Rectal smooth muscle tissue (tissue), 1 donor: ENCODE data around the gene NTM.

ENCODE experiments used
- H3K27ac ChIP-seq: one replicate; pipeline ENCODE4 v1.7.0; 2013; ENCODE audit warnings: low read depth, low read length, inconsistent platforms
- H3K27me3 ChIP-seq: one replicate; pipeline ENCODE4 v1.7.0; 2013; ENCODE audit warnings: low read length; ENCODE audit not compliant: control insufficient read depth, insufficient read depth
- H3K36me3 ChIP-seq: one replicate; pipeline ENCODE4 v1.7.0; 2013; ENCODE audit warnings: low read length; ENCODE audit not compliant: control insufficient read depth, insufficient read depth
- H3K4me1 ChIP-seq: one replicate; pipeline ENCODE4 v1.7.0; 2013; ENCODE audit warnings: low read length; ENCODE audit not compliant: control insufficient read depth, insufficient read depth
- H3K4me3 ChIP-seq: one replicate; pipeline ENCODE4 v1.7.0; 2013; ENCODE audit warnings: low read length
- H3K9ac ChIP-seq: one replicate; pipeline ENCODE4 v1.7.0; 2013; ENCODE audit warnings: low read length

Gene NTM

DNA sequence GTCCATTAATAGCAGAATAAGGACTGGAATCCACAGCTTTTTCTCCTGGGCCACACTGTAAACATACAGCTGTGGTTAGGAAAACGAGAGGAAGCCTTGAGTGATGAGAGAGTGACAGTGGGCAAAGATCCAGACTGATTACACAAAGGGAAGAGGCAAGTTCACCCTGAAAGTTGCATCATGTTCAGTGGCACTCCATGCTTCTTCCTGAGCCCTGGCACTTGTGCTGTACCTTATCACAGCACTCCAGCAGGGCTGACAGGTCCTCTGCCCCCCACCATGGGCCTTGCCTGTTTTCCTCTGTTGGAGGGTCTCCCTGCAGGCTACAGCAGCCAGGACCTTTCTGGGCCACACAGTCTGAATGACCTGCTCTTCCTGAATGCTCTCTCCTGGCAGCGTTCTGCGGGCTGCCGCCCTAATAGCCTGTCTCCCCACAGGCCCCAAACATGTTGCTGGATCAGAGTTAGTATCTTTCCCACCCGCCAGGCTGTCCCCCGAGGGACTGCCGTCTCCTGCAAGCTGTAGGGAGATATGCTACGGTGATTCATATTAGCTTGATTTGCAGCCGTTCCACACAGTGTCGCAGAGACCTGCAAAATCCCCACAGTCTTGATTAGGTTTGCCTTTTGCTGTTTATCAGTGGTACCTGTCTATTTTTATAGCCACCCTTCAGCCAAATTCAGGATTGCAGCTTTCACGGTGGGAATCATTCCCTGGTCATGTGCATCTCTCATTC, 60.2 kb downstream of the NTM start:
- H3K27ac ChIP-seq: no peak overlapping the region
- H3K27me3 ChIP-seq: no peaks in the 10 kb centered on the region
- H3K4me3 ChIP-seq: no peak overlapping the region
- no peaks in the 10 kb centered on the region for H3K4me1 ChIP-seq
- no peak overlapping the region for H3K9ac ChIP-seq
- no peaks in the 10 kb centered on the region for H3K36me3 ChIP-seq

DNA sequence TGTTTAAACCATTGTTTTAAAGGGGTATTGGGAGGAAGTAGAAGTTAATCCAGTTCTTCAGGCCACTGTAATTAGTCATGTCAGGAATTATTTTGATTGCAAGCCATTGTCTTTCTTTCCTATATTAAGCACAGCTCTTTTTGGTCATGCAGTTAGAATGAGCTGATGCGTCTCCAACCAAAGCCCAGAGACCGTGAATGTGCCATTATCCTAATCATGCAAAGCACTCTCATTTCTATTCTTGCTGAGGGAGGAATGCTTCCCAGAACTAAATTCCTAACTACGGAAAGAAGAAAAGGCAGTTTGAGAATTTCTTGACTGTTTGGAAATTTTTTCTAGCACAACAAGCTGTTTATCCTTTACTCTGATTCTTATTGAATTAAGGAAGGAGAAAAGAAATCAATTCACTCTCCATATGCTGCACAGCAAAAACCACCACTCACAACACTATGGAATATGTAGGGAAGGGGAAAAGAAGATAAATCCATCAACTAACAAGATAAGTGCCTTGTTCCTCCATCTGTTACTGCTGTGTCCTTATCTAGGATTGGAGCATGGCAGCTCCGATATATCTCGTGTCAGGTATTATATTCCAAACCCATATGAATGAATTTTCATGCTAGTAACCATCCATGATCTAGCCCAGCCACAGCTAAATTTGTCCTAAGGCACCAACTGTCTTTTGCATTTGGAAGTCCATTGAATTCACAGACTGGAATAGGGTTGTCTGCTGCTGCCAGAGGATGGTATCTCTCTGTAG, 70.8 kb downstream of the NTM start:
- no peak overlapping the region for H3K4me3 ChIP-seq
- H3K9ac ChIP-seq: no peak overlapping the region
- H3K4me1 ChIP-seq: no peaks in the 10 kb centered on the region
- H3K27ac ChIP-seq: no peak overlapping the region
- no peaks in the 10 kb centered on the region for H3K36me3 ChIP-seq
- H3K27me3 ChIP-seq: no peaks in the 10 kb centered on the region

DNA sequence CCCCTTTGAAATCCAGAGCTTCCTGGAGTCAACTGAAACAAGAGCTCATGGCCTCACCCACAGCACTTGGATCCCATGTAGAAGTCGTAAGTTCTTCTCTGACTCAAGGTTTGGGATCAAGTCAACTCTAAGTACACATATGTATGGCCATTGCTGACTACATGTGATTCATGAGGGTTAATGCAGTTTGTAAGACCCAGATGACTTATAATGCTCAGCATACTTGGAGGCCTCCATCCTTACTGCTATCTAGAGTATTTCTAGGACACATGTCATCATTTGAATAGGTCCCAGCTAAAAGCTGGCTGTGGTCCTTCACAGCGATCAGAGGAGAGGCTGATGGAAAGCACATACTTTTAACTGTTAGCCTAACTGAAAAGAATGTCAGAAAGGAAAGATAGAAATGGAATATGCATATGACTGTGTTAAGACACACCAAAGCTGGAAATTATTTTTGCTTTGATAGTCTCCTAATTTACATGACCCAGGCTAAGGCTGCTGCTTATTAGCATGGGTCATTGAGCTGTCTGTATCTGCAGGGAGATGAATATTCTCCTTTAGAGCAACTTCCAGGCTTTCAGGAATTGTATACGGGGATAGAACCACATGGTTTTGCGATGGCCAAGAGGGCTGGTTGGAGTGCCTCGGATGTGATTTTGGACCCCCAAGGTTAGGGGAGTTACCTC, 76.3 kb downstream of the NTM start:
- no peak overlapping the region for H3K4me3 ChIP-seq
- H3K36me3 ChIP-seq: no peaks in the 10 kb centered on the region
- no peaks in the 10 kb centered on the region for H3K4me1 ChIP-seq
- no peaks in the 10 kb centered on the region for H3K27me3 ChIP-seq
- H3K27ac ChIP-seq: no peak overlapping the region
- H3K9ac ChIP-seq: no peak overlapping the region

DNA sequence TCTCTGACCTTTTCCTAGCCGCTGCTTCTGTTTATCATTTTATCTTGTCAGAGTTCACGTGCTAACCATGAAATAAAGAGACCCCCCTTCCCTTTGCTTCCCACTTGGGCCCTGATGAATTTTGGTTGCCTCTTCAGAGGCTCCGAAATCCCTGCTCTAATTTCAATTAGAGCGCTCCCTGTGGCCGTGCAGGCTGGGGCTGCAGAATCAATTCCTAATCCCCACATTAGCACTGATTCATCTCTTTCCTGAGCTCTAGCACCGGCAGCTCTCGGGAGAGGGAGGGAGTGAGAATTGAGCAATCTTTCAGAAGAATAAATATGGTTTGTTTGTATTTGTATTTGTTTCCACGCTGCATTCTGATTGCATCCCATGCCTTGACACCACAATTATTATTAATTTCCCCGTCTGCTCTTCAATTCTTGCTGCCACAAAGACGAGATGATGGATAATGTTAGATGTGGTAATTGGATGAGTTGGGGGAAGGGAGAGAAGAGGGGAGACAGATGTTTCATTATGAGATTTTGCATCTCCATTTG, 76.9 kb downstream of the NTM start:
- no peak overlapping the region for H3K4me3 ChIP-seq
- no peaks in the 10 kb centered on the region for H3K36me3 ChIP-seq
- H3K9ac ChIP-seq: no peak overlapping the region
- no peaks in the 10 kb centered on the region for H3K4me1 ChIP-seq
- no peak overlapping the region for H3K27ac ChIP-seq
- no peaks in the 10 kb centered on the region for H3K27me3 ChIP-seq

GRCh38 chr11:131447898-131448297, 77.5 kb downstream of the NTM start:
- Histone ChIP-seq H3K27me3 (no peaks in the 10 kb centered on the region), H3K9ac (no peak overlapping the region), H3K4me3 (no peak overlapping the region), H3K36me3 (no peaks in the 10 kb centered on the region), H3K27ac (no peak overlapping the region), H3K4me1 (no peaks in the 10 kb centered on the region)

DNA sequence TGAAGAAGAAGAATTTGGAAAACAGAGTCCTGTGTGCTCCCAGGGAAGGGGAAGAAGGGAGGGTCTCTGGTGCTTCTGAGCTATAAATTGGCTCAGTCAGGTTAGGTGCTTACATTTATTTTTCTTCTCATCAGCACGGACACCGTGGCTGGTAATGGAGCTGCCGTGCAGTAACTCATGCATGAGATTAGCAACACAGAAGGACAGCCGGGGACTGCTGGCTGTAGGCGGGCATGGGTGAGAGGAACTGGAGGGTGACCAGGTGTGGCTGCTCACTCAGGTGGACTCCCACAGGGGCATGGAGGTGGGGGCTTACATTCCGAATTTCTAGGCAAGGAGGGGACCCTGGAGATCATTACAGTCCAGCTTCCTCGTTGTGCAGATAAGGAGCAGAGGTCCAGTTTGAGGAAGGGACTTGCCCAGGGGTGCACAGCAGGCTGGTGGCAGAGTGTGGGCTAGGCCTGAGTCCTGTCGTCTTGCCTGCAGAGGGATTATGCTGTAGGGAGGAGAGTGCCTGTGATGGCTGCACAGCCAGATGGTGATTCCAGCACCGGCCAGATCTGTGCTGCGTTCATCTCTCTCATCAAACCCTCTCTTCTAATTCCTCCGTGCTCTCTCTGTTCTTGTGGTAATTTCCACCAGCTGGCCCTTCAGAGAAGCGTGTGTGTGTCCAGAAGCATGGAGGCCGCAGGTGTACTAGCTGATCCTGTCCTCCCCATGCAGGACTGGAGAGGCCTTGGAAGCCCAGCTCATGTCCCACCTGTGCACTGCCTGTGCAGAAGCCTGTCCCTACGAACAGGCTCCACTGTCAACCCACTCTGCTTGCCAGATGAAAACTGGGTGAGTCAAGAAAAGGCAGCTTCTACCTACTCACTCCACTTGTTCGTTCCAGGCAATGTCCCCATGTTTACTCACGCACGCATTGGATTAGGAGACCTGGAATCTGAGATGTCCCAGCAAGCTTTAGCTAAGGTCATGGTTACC, 78.9 kb downstream of the NTM start:
- Histone ChIP-seq H3K9ac (no peak overlapping the region), H3K27me3 (no peaks in the 10 kb centered on the region), H3K27ac (no peak overlapping the region), H3K36me3 (no peaks in the 10 kb centered on the region), H3K4me3 (no peak overlapping the region), H3K4me1 (no peaks in the 10 kb centered on the region)

DNA sequence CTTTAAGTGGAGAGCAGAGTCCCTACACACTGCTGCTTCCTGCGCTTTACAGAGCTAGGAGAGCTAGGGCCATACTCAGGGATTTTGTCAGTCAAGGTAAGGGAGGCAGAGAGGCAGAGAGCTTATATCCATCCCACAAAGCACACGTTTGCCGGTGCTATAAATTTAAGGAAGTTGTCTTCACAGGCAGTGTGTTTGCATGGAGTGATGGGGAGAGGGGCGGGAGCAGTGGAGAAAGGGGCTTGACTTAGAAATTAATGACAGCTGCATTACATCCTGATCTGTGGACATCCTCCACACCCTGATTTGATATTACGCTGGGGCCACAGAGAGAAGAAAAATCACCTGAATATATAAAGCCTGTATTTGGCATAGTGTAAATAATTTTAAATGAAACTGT, 84.1 kb downstream of the NTM start:
- Histone ChIP-seq H3K9ac (no peak overlapping the region), H3K4me1 (no peaks in the 10 kb centered on the region), H3K36me3 (no peaks in the 10 kb centered on the region), H3K27me3 (no peaks in the 10 kb centered on the region), H3K4me3 (no peak overlapping the region), H3K27ac (no peak overlapping the region)

GRCh38 chr11:131454989-131455388, 84.6 kb downstream of the NTM start:
- no peaks in the 10 kb centered on the region for H3K27me3 ChIP-seq
- no peak overlapping the region for H3K4me3 ChIP-seq
- no peak overlapping the region for H3K9ac ChIP-seq
- no peaks in the 10 kb centered on the region for H3K36me3 ChIP-seq
- H3K27ac ChIP-seq: no peak overlapping the region
- no peaks in the 10 kb centered on the region for H3K4me1 ChIP-seq

DNA sequence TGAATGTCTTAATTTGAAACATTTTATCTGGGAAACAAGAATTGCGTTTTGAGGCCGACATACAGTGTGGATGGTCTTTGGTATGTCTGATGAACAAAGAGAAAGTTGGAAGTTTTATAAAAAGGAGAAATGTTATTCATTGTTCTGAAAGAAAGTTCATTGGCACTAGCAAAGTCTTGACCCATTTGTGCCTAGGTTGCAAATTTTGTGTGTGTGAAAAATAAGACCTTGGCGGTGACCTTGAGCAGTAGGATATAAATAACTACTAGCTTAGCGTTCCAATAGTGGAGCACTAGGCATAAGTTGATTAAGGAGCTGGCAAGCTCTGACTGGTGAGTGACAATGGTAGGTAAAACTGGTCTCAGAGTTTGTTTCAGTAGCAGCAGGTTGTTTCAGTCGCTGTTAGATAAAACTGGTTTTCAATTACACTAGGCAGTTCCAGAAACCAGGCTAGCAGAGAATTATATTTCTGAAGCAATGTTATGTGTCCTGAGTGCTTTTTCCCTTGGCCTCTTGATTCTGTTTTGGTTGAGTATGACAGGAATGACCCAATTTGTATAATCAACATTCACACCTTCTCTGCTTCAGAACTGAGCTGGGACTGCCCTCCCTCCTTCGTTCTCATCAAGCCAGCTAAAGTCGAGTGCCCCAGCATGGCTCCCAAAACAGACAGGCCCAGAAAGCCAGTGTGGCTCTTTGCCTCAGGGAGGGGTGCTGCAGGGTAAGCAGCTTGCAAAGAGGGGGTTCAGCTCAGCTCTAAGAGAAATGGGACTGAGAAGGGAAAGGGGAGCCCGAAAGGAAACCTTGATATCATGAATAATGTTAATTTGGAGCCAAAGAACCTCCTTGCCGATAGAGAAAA, 85.7 kb downstream of the NTM start:
- Histone ChIP-seq H3K27ac (no peak overlapping the region), H3K4me3 (no peak overlapping the region)

GRCh38 chr11:131457163-131457562, 86.7 kb downstream of the NTM start:
- H3K9ac ChIP-seq: no peak overlapping the region
- no peaks in the 10 kb centered on the region for H3K36me3 ChIP-seq
- H3K4me3 ChIP-seq: no peak overlapping the region
- no peaks in the 10 kb centered on the region for H3K27me3 ChIP-seq
- H3K27ac ChIP-seq: no peak overlapping the region
- no peaks in the 10 kb centered on the region for H3K4me1 ChIP-seq

More for the DNA sequence above, 85.7 kb downstream of the NTM start:
- H3K36me3 ChIP-seq: no peaks in the 10 kb centered on the region
- no peak overlapping the region for H3K9ac ChIP-seq
- no peaks in the 10 kb centered on the region for H3K27me3 ChIP-seq
- no peaks in the 10 kb centered on the region for H3K4me1 ChIP-seq

- H3K4me3 ChIP-seq: no peak overlapping the region
- no peaks in the 10 kb centered on the region for H3K27me3 ChIP-seq
- no peak overlapping the region for H3K9ac ChIP-seq
- no peaks in the 10 kb centered on the region for H3K36me3 ChIP-seq
- H3K4me1 ChIP-seq: no peaks in the 10 kb centered on the region
- H3K27ac ChIP-seq: no peak overlapping the region
Measured at GRCh38 chr11:131458421-131458820, 88.0 kb downstream of the NTM start.
